Left lung (tissue), 14 donors: ENCODE measurements around the gene SLC25A17. TPM values are rescaled to one million over a fixed set of nuclear protein-coding genes. Genes with fewer than 3 reads are reported as not detected.
"Not testable (repeated sequence)": the region's sequence is repeated elsewhere in the genome, so short reads cannot be mapped to it uniquely, and the experiment has no call there.

Experiments used
- ATAC-seq: fragments of 200-7000 bp; cut with Tn5 transposase; one replicate; pipeline ENCODE4 v1.9.1; 2020; ENCODE audit warnings: moderate library complexity
- DNase-seq, 4 donors: peaks; one replicate each; pipeline ENCODE4 v3.0.0-alpha.2; 2013 to 2020
- H3K27ac ChIP-seq, 2 donors: fragments of 200-600 bp; sonication (generic) in 1 of 2; one replicate each; pipeline versions ENCODE4 v1.5.0 to v1.8.0; 2020 to 2021
- H3K27me3 ChIP-seq, 2 donors: fragments of 200-600 bp; sonication (generic) in 1 of 2; one replicate each; pipeline versions ENCODE4 v1.5.0 to v1.8.0; 2020 to 2021
- H3K36me3 ChIP-seq, 2 donors: fragments of 200-600 bp; sonication (generic) in 1 of 2; one replicate each; pipeline versions ENCODE4 v1.5.0 to v1.8.0; 2020 to 2021
- H3K4me1 ChIP-seq, 2 donors: fragments of 200-600 bp; one replicate each; pipeline ENCODE4 v1.8.0; 2021
- H3K4me3 ChIP-seq, 2 donors: fragments of 200-600 bp; sonication (generic) in 1 of 2; one replicate each; pipeline versions ENCODE4 v1.5.0 to v1.8.0; 2020 to 2021; ENCODE audit warnings: mild to moderate bottlenecking in 1 of 2
- H3K9me3 ChIP-seq, 2 donors: fragments of 200-600 bp; sonication (generic) in 1 of 2; one replicate each; pipeline versions ENCODE4 v1.5.0 to v1.8.0; 2020 to 2021
- CTCF ChIP-seq, 2 donors: fragments of 200-600 bp; sonication (generic) in 1 of 2; IDR thresholded peaks; one replicate each; pipeline versions ENCODE4 v1.5.0 to v1.8.0; 2021; ENCODE audit warnings: antibody characterized with exemption in 2 of 2
- intact Hi-C, 2 donors: fragments of 100-400 bp; cut with DNase I; formaldehyde crosslinking; loops; one replicate each; pipeline versions ENCODE4 v1.11.2 to v1.14.2; 2022
- long read RNA-seq, 12 donors: library from polyadenylated mRNA in 2 of 12; unstranded in 2 of 12; transcript quantifications; one replicate each; pipeline ENCODE4 v2.0.0 and lab custom pipeline, GENCODE V29; 2019 to 2026
- polyA plus RNA-seq, 6 donors: library from polyadenylated mRNA; unstranded; fragments of 120-200 nt; gene quantifications; one replicate each; pipeline ENCODE4 v1.2.1, GENCODE V29; 2013; ENCODE audit not compliant: insufficient read length in 6 of 6
- total RNA-seq, 2 donors: library from RNA; stranded (reverse); fragmentation: NEBNext Ultra II Directional; extraction: Animal tissue kit (Norgen Biotek cat#: 25700); gene quantifications; one replicate each; pipeline ENCODE4 v1.2.1, GENCODE V29; 2021
- donor health status: DM: no; HTN: yes; CAD: no.
- donor health status: DM: no; HTN: no; CAD: no.

SLC25A17 gene, protein sequence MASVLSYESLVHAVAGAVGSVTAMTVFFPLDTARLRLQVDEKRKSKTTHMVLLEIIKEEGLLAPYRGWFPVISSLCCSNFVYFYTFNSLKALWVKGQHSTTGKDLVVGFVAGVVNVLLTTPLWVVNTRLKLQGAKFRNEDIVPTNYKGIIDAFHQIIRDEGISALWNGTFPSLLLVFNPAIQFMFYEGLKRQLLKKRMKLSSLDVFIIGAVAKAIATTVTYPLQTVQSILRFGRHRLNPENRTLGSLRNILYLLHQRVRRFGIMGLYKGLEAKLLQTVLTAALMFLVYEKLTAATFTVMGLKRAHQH
- 10 to 100 TPM; 18.3 to 18.5 TPM for total RNA-seq
- 10 to 100 TPM; 30.1 to 36.9 (median 34.4) TPM for polyA plus RNA-seq
- long read RNA-seq, donor 1, transcript SLC25A17-210 (9 exons, 2,262 nt) = major isoform, 7 of 7 reads
- long read RNA-seq, donor 1, partial matches to known transcripts = 0 of 7 reads
- long read RNA-seq, donor 1, other reads (novel, unspliced or antisense) = 0 of 7 reads
- long read RNA-seq, donor 2, partial matches to known transcripts = 12 of 18 reads
- long read RNA-seq, donor 2, other reads (novel, unspliced or antisense) = 0 of 18 reads
- long read RNA-seq, donor 3, transcript SLC25A17-210 (9 exons, 2,262 nt) = major isoform, 15 of 42 reads
- long read RNA-seq, donor 3, partial matches to known transcripts = 26 of 42 reads
- long read RNA-seq, donor 3, other reads (novel, unspliced or antisense) = 0 of 42 reads
- long read RNA-seq, donor 4, partial matches to known transcripts = 1 of 8 reads
- long read RNA-seq, donor 4, other reads (novel, unspliced or antisense) = 2 of 8 reads
- long read RNA-seq, donor 5, transcript SLC25A17-210 (9 exons, 2,262 nt) = major isoform, 10 of 12 reads
- long read RNA-seq, donor 5, partial matches to known transcripts = 0 of 12 reads
- long read RNA-seq, donor 5, other reads (novel, unspliced or antisense) = 0 of 12 reads
- long read RNA-seq, donor 6, transcript SLC25A17-210 (9 exons, 2,262 nt) = major isoform, 5 of 6 reads
- long read RNA-seq, donor 6, partial matches to known transcripts = 0 of 6 reads
- long read RNA-seq, donor 6, other reads (novel, unspliced or antisense) = 0 of 6 reads
- long read RNA-seq, donor 7, partial matches to known transcripts = 0 of 4 reads
- long read RNA-seq, donor 7, other reads (novel, unspliced or antisense) = 0 of 4 reads
- long read RNA-seq, donor 8, transcript SLC25A17-210 (9 exons, 2,262 nt) = major isoform, 8 of 8 reads
- long read RNA-seq, donor 8, partial matches to known transcripts = 0 of 8 reads
- long read RNA-seq, donor 8, other reads (novel, unspliced or antisense) = 0 of 8 reads
- long read RNA-seq, donor 9 = 0 reads
- long read RNA-seq, donor 10, transcript SLC25A17-210 (9 exons, 2,262 nt) = major isoform, 8 of 10 reads
- long read RNA-seq, donor 10, partial matches to known transcripts = 0 of 10 reads
- long read RNA-seq, donor 10, other reads (novel, unspliced or antisense) = 1 of 10 reads
- long read RNA-seq, donor 11, transcript SLC25A17-210 (9 exons, 2,262 nt) = major isoform, 7 of 7 reads
- long read RNA-seq, donor 11, partial matches to known transcripts = 0 of 7 reads
- long read RNA-seq, donor 11, other reads (novel, unspliced or antisense) = 0 of 7 reads
- long read RNA-seq, donor 12, transcript SLC25A17-210 (9 exons, 2,262 nt) = major isoform, 10 of 11 reads
- long read RNA-seq, donor 12, partial matches to known transcripts = 0 of 11 reads
- long read RNA-seq, donor 12, other reads (novel, unspliced or antisense) = 0 of 11 reads

DNA sequence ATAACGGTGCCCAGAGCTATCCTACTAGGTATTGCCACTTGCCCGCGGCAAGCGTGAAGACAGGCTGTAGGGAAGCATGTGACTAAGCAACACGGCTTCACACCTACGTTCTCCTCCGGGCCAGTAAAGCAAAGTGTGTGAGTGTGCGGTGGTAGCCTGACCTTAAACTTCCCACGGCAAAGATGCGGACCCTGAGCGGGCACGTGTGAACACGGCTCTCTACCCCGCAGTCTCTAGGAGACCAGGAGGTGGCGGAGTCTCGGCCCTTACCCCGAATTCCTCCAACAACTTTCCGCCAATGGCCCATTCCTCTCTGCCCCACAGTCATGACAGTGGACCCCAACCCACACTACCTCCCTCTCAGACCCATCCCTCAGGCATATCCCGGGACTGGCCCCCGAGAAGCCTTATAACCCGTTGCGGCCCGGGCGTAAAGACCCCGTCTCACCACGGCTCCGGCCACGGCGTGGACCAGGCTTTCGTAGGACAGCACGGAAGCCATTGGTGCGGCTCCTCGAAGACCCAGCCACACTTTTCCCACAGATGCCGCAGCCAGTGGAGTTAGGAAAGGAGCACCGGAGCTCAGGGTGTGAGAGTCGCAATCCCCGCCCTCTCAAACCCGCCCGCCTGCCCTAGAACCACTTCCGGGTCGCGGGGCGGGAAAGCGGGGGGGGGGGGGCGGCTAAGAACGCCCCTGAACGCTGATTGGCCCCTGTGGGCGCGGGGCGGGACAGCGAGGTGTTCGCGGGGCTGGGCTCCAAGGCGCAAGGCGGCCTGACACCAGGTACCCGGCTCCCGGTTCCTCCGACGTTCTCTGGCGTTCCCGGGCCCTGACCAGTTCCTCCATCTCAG is at the start of gene SLC25A17:
TSS of gene SLC25A17 (minus strand) at position 600 of the 852 bp plus-strand sequence. CDS start at position 502, 98 bp downstream.
- Histone ChIP-seq H3K4me1 (peaks cover 4 to 33% of the 10 kb centered on the region in 2 donors), H3K27ac (peak within 1 kb of the TSS; percentile 73 to 77), H3K36me3 (peaks cover 0 to 15% of the 10 kb centered on the region in 2 donors), H3K9me3 (no peaks in the 10 kb centered on the region), H3K4me3 (peak within 1 kb of the TSS; percentile 93 to 96), H3K27me3 (no peaks in the 10 kb centered on the region)
- peak; percentile 97 for ATAC-seq
- no peak for TF ChIP-seq CTCF (IDR thresholded peaks at IDR 0.05)
- intact Hi-C loops = no loop called here
- peak; percentile 80 to 97 (median 91) for DNase-seq

- intact Hi-C loops, H3K27me3 ChIP-seq: not testable (repeated sequence)
Observed at GRCh38 chr22:40868379-40868778, 49.2 kb upstream of the SLC25A17 start.

DNA sequence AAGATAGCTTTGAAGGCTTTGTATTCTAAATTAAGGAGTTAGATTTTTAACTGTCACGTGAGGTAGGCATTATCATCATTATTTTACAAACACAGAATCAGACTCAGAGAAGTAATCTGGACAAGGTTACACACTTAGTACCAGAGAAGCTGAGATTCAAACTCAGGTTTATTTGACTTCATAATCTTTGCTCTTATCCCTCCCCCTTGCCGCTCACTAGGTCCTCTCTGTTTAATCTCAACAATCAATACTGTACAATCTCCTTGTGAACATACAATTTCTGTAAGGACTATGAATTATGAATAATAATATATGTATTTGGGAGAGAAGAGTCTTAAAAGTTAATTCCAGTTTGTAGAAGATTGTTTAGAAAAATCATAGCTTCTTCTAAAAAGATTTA is 48.0 kb upstream of the SLC25A17 start:
- Histone ChIP-seq H3K4me3 (no peak overlapping the region), H3K36me3 (peaks cover 0 to 20% of the 10 kb centered on the region in 2 donors), H3K9me3 (no peaks in the 10 kb centered on the region), H3K27me3 (no peaks in the 10 kb centered on the region), H3K4me1 (peaks cover 0 to 6% of the 10 kb centered on the region in 2 donors), H3K27ac (no peak overlapping the region)
- TF ChIP-seq CTCF (IDR thresholded peaks at IDR 0.05) = no peak
- no peak for ATAC-seq
- DNase-seq = no peak
- intact Hi-C loops = no loop called here

More at GRCh38 chr22:40868379-40868778, 49.2 kb upstream of the SLC25A17 start:
- H3K36me3 ChIP-seq = peaks cover 0 to 22% of the 10 kb centered on the region in 2 donors
- not testable (repeated sequence) for DNase-seq, H3K27ac ChIP-seq, H3K9me3 ChIP-seq, H3K4me3 ChIP-seq, ATAC-seq, H3K4me1 ChIP-seq

DNA sequence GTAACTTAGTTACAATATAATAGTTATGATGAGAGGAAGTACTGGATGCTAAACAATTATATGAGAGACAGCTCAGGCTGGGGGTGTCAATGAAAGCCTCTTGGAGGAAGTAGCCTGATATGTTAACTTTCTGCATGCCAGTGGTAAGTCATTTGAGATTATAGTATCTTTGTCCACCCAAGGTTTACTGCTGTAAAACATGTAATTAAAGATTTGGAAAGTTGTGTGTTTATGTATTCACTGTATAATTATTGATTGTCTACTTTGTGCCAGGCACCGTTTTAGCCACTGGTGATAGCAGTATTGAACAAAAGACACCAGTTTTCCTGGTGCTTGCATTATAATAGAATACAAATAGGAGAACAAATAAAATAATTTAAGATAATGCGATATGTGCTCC is 43.4 kb upstream of the SLC25A17 start:
- no peak overlapping the region for H3K4me3 ChIP-seq
- H3K27ac ChIP-seq = no peak overlapping the region
- peaks cover 12 to 15% of the 10 kb centered on the region in 2 donors for H3K4me1 ChIP-seq
- ATAC-seq (no peak), DNase-seq (no peak)
- peaks cover 0 to 4% of the 10 kb centered on the region in 2 donors for H3K36me3 ChIP-seq
- intact Hi-C loops = no loop called here
- H3K9me3 ChIP-seq = no peaks in the 10 kb centered on the region
- H3K27me3 ChIP-seq = no peaks in the 10 kb centered on the region
- TF ChIP-seq CTCF (IDR thresholded peaks at IDR 0.05) = no peak
